Epithelial cell of proximal tubule (primary cell): Measurements from ENCODE around the gene WNT9A. TPM values are rescaled to one million over a fixed set of nuclear protein-coding genes. Genes with fewer than 3 reads are reported as not detected.
A peak's percentile ranks its signal among the peaks of the same experiment; 100 is the strongest.

Experiments used
- DNase-seq: peaks from one replicate; pipeline ENCODE4 v3.0.0-alpha.2; 2011; ENCODE audit warnings: low read depth
- H3K4me3 ChIP-seq: 2 replicates; pipeline ENCODE4 v1.5.1; 2011; ENCODE audit warnings: low read depth, mild to moderate bottlenecking, low read length
- total RNA-seq: library from RNA; depleted of rRNA; stranded (reverse); fragments of >200 nt; gene quantifications from 2 replicates; pipeline ENCODE4 v1.2.3, GENCODE V29; 2015
- TF ChIP-seq, protein P1 (sequence below): conservative IDR thresholded peaks from 2 replicates; pipeline ENCODE4 v1.5.1; 2012; ENCODE audit warnings: low read depth, mild to moderate bottlenecking, low read length

The WNT9A gene
- total RNA-seq, 1 donor from 2014 or later, result 2.1 TPM

DNA sequence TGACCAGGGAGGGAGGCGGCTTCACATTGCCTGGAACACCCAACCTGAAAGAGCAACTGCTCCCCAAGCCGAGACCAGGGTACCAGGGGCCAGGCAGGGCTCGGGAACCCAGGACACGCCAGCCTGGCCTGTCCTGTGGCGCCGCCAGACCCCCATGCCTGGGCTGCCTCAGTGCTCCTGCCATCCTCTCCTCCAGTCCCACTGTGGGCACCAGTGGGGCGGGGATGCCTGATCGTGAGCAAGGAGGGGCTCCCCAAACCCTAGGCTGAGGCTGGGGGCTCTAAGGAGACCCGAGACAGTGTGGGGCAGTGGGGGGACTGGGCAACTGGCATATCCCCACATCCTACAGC, 45.1 kb downstream of the WNT9A start:
- no peak overlapping the region for H3K4me3 ChIP-seq
- TF ChIP-seq, protein P1, sequence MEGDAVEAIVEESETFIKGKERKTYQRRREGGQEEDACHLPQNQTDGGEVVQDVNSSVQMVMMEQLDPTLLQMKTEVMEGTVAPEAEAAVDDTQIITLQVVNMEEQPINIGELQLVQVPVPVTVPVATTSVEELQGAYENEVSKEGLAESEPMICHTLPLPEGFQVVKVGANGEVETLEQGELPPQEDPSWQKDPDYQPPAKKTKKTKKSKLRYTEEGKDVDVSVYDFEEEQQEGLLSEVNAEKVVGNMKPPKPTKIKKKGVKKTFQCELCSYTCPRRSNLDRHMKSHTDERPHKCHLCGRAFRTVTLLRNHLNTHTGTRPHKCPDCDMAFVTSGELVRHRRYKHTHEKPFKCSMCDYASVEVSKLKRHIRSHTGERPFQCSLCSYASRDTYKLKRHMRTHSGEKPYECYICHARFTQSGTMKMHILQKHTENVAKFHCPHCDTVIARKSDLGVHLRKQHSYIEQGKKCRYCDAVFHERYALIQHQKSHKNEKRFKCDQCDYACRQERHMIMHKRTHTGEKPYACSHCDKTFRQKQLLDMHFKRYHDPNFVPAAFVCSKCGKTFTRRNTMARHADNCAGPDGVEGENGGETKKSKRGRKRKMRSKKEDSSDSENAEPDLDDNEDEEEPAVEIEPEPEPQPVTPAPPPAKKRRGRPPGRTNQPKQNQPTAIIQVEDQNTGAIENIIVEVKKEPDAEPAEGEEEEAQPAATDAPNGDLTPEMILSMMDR, result no peak
- DNase-seq, result no peak

- no peak for DNase-seq
- TF ChIP-seq, protein P1, result peak; percentile 20
These were observed 45.7 kb downstream of the WNT9A start for GRCh38 chr1:227901906-227902640.

DNA sequence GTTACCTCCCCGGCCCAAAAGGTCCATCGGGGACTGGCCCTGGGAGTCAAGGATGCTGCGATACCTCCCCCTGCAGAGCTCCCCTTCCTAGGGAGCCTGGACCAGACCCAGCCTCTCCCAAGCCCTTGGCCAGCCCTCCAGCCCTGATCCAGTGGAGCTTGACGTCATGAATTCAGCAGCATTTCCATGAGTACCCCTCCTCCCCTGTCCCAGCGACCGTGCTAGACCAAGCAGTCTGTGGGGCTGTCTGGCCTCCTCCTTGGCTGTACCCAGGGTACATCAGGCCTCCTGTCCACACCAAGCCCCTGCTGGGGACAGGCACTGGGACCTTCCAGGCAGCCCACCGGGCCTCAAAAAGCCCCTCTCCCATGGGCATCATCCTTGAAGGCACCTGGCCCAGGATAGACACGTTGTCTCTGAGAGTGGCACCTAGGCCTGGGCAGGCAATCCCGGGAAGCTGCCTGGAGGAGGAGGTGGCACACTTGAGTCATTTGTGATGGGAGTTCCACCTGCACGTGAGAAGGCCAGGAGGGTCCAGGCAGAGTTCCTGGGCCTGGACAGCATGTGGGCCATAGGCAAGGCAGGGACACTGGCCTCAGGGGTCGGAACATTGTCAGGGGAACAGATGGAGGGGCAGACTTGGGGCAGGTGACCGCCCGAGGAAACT, 46.4 kb downstream of the WNT9A start:
- no peak overlapping the region for H3K4me3 ChIP-seq
- TF ChIP-seq, protein P1, result no peak
- no peak for DNase-seq

More at GRCh38 chr1:227901906-227902640, 45.7 kb downstream of the WNT9A start:
- H3K4me3 ChIP-seq, result no peak overlapping the region

DNA sequence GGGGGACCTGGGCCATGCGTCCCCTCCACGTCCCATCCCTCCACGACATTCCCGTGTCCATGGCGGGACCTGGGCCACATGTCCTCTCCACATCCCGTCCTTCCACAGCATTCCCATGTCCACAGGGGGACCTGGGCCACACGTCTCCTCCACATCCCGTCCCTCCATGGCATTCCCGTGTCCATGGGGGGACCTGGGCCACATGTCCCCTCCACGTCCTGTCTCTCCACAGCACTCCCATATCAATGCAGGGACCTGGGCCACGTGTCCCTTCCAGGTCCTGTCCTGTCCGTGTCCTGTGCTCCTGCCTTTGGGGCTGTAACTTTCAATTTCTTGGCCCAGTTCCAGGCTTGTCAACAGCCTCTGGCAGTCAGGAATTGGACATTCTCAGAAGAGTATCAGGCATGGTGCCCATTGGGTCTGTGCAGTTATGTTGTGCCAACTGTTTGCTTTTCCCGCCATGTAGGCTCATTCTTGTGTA, 47.1 kb downstream of the WNT9A start:
- no peak for DNase-seq
- no peak overlapping the region for H3K4me3 ChIP-seq
- TF ChIP-seq, protein P1, result no peak

- DNase-seq, result no peak
- no peak overlapping the region for H3K4me3 ChIP-seq
- TF ChIP-seq, protein P1, result no peak
These were observed 47.8 kb downstream of the WNT9A start for GRCh38 chr1:227899820-227900449.

DNA sequence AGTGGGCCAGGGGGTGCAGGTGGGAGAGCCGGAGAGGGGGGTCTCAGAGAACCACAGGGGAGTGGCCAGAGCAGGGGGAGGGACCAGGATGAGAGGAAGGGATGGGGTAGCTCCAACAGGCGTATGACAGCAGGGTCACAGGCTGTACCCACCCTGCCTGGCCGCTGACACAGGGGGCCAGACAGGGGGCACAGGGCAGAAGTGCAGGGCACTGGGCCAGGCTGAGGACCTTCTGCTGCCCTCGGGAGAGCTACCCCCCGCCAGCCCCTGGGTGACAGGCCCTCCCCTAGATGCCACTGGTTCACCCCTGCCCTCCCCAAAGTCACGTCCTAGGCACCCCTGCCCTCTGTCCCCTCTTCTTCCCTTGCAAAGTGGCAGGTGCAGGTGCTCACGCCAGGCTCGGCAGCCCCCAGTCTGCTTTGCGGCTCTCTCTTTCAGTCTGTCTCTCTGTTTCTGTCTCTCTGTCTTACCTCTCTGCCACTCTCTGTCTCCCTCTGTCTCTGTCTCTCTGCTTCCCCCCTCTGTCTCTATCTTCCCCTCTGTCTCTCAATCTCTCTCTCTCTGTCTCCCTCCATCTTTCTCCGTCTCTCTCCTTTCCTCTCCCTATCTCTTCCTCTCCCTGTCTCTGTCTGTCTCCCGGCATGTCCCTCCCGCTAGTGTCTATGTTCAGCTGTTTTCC, 48.5 kb downstream of the WNT9A start:
- TF ChIP-seq, protein P1, result no peak
- no peak overlapping the region for H3K4me3 ChIP-seq
- no peak for DNase-seq
